T47D (cell line): ENCODE results near the gene LSM10.

Experiments used
- DNase-seq, 2 experiments: peaks; one replicate each; pipeline versions ENCODE4 v3.0.0 to v3.0.0-alpha.2; 2011 to 2012; ENCODE audit warnings: low read depth in 1 of 2, low spot score in 1 of 2
- JUND ChIP-seq: IDR thresholded peaks from 2 replicates; pipeline ENCODE4 v1.6.1; 2012; ENCODE audit warnings: low read depth
- in situ Hi-C: cut with HindIII; loops from 2 replicates; pipeline ENCODE4 v1.10.0; 2016; ENCODE audit warnings: low sequenced_read_pairs, low pct_unique_long_range_greater_than_20kb

Gene LSM10

GRCh38 chr1:36352125-36352909 lies 45.4 kb downstream of the LSM10 start:
- TF ChIP-seq JUND = no peak
- in situ Hi-C loops = no loop called here
- no peak for DNase-seq

GRCh38 chr1:36351227-36351977 lies 46.3 kb downstream of the LSM10 start:
- TF ChIP-seq JUND = no peak
- in situ Hi-C loops = no loop called here
- no peak for DNase-seq

GRCh38 chr1:36350659-36351226 lies 47.0 kb downstream of the LSM10 start:
- in situ Hi-C loops = no loop called here
- TF ChIP-seq JUND = no peak
- no peak for DNase-seq

GRCh38 chr1:36349839-36350238 lies 47.9 kb downstream of the LSM10 start:
- DNase-seq = no peak
- in situ Hi-C loops = no loop called here
- no peak for TF ChIP-seq JUND

GRCh38 chr1:36349241-36349671 lies 48.5 kb downstream of the LSM10 start:
- DNase-seq = no peak
- in situ Hi-C loops = no loop called here
- no peak for TF ChIP-seq JUND

- in situ Hi-C loops = no loop called here
- no peak for DNase-seq
- TF ChIP-seq JUND = no peak
Measured at GRCh38 chr1:36346741-36347370, 50.9 kb downstream of the LSM10 start.

GRCh38 chr1:36345353-36345752 lies 52.4 kb downstream of the LSM10 start:
- no peak for TF ChIP-seq JUND
- no peak for DNase-seq
- in situ Hi-C loops = no loop called here

- no peak for DNase-seq
- in situ Hi-C loops = no loop called here
- no peak for TF ChIP-seq JUND
Measured at GRCh38 chr1:36344395-36344680, 53.4 kb downstream of the LSM10 start.

- DNase-seq = no peak
- TF ChIP-seq JUND = no peak
- in situ Hi-C loops = no loop called here
Measured at GRCh38 chr1:36343651-36344394, 53.9 kb downstream of the LSM10 start.
